ENCODE measurements around the gene EBF3.
A peak's percentile ranks its signal among the peaks of the same experiment; 100 is the strongest.

Gene EBF3

GRCh38 chr10:129977794-129978193 lies 13.7 kb upstream of the EBF3 start:
- peaks cover 4% of the 10 kb centered on the region for H3K36me3 Mint-ChIP-seq
- peaks cover 13% of the 10 kb centered on the region for H3K9me3 Mint-ChIP-seq
- H3K27ac Mint-ChIP-seq = no peak overlapping the region
- H3K27me3 Mint-ChIP-seq = peaks cover 58% of the 10 kb centered on the region
- H3K4me3 Mint-ChIP-seq = no peak overlapping the region
- no peaks in the 10 kb centered on the region for H3K4me1 Mint-ChIP-seq

- Mint-ChIP-seq H3K36me3 (no peaks in the 10 kb centered on the region), H3K27ac (no peak overlapping the region), H3K9me3 (no peaks in the 10 kb centered on the region), H3K4me1 (peaks cover 18% of the 10 kb centered on the region), H3K27me3 (peaks cover 56% of the 10 kb centered on the region), H3K4me3 (no peak overlapping the region)
Measured at GRCh38 chr10:129973674-129974059, 9.6 kb upstream of the EBF3 start.

- H3K4me3 Mint-ChIP-seq = no peak overlapping the region
- no peaks in the 10 kb centered on the region for H3K36me3 Mint-ChIP-seq
- H3K27ac Mint-ChIP-seq = no peak overlapping the region
- H3K9me3 Mint-ChIP-seq = no peaks in the 10 kb centered on the region
- peaks cover 18% of the 10 kb centered on the region for H3K4me1 Mint-ChIP-seq
- H3K27me3 Mint-ChIP-seq = peaks cover 53% of the 10 kb centered on the region
Measured at GRCh38 chr10:129972966-129973673, 9.0 kb upstream of the EBF3 start.

GRCh38 chr10:129972145-129972965 lies 8.3 kb upstream of the EBF3 start:
- no peaks in the 10 kb centered on the region for H3K9me3 Mint-ChIP-seq
- H3K4me3 Mint-ChIP-seq = peak overlapping the region; percentile 64
- H3K27ac Mint-ChIP-seq = peak overlapping the region; percentile 26
- H3K27me3 Mint-ChIP-seq = peaks cover 48% of the 10 kb centered on the region
- peaks cover 18% of the 10 kb centered on the region for H3K4me1 Mint-ChIP-seq
- H3K36me3 Mint-ChIP-seq = no peaks in the 10 kb centered on the region

GRCh38 chr10:129971381-129972144 lies 7.5 kb upstream of the EBF3 start:
- Mint-ChIP-seq H3K4me1 (peaks cover 18% of the 10 kb centered on the region), H3K4me3 (peak overlapping the region; percentile 64), H3K36me3 (no peaks in the 10 kb centered on the region), H3K9me3 (no peaks in the 10 kb centered on the region), H3K27ac (peak overlapping the region; percentile 26), H3K27me3 (peaks cover 45% of the 10 kb centered on the region)

- Mint-ChIP-seq H3K27ac (peak overlapping the region; percentile 30), H3K36me3 (no peaks in the 10 kb centered on the region)
Measured at GRCh38 chr10:129970465-129971364, 6.6 kb upstream of the EBF3 start.

GRCh38 chr10:129969911-129970464 lies 5.9 kb upstream of the EBF3 start:
- Mint-ChIP-seq H3K4me1 (peaks cover 18% of the 10 kb centered on the region), H3K9me3 (no peaks in the 10 kb centered on the region)

More at GRCh38 chr10:129970465-129971364, 6.6 kb upstream of the EBF3 start:
- Mint-ChIP-seq H3K27me3 (peaks cover 46% of the 10 kb centered on the region), H3K9me3 (no peaks in the 10 kb centered on the region), H3K4me1 (peaks cover 18% of the 10 kb centered on the region), H3K4me3 (peak overlapping the region; percentile 68)

GRCh38 chr10:129969184-129969910 lies 5.3 kb upstream of the EBF3 start:
- H3K4me3 Mint-ChIP-seq = no peak overlapping the region
- H3K4me1 Mint-ChIP-seq = peaks cover 18% of the 10 kb centered on the region
- H3K9me3 Mint-ChIP-seq = no peaks in the 10 kb centered on the region
- peaks cover 42% of the 10 kb centered on the region for H3K27me3 Mint-ChIP-seq
- no peaks in the 10 kb centered on the region for H3K36me3 Mint-ChIP-seq
- no peak overlapping the region for H3K27ac Mint-ChIP-seq

More at GRCh38 chr10:129969911-129970464, 5.9 kb upstream of the EBF3 start:
- H3K27ac Mint-ChIP-seq = no peak overlapping the region
- no peaks in the 10 kb centered on the region for H3K36me3 Mint-ChIP-seq
- H3K4me3 Mint-ChIP-seq = no peak overlapping the region
- H3K27me3 Mint-ChIP-seq = peaks cover 43% of the 10 kb centered on the region

- H3K4me3 Mint-ChIP-seq = no peak overlapping the region
- H3K9me3 Mint-ChIP-seq = no peaks in the 10 kb centered on the region
- H3K36me3 Mint-ChIP-seq = no peaks in the 10 kb centered on the region
- peaks cover 39% of the 10 kb centered on the region for H3K27me3 Mint-ChIP-seq
- peaks cover 18% of the 10 kb centered on the region for H3K4me1 Mint-ChIP-seq
- H3K27ac Mint-ChIP-seq = no peak overlapping the region
Measured at GRCh38 chr10:129968853-129969183, 4.7 kb upstream of the EBF3 start.

- Mint-ChIP-seq H3K9me3 (no peaks in the 10 kb centered on the region), H3K36me3 (no peaks in the 10 kb centered on the region), H3K4me3 (no peak overlapping the region), H3K4me1 (peaks cover 20% of the 10 kb centered on the region), H3K27me3 (peaks cover 36% of the 10 kb centered on the region), H3K27ac (no peak overlapping the region)
Measured at GRCh38 chr10:129968020-129968852, 4.2 kb upstream of the EBF3 start.

- no peak overlapping the region for H3K4me3 Mint-ChIP-seq
- H3K27ac Mint-ChIP-seq = no peak overlapping the region
- peaks cover 39% of the 10 kb centered on the region for H3K27me3 Mint-ChIP-seq
- H3K36me3 Mint-ChIP-seq = no peaks in the 10 kb centered on the region
- H3K9me3 Mint-ChIP-seq = no peaks in the 10 kb centered on the region
- peaks cover 26% of the 10 kb centered on the region for H3K4me1 Mint-ChIP-seq
Measured at GRCh38 chr10:129967579-129968019, 3.5 kb upstream of the EBF3 start.

GRCh38 chr10:129966889-129967578 lies 3.0 kb upstream of the EBF3 start:
- peaks cover 27% of the 10 kb centered on the region for H3K4me1 Mint-ChIP-seq
- no peaks in the 10 kb centered on the region for H3K9me3 Mint-ChIP-seq
- no peaks in the 10 kb centered on the region for H3K36me3 Mint-ChIP-seq
- H3K4me3 Mint-ChIP-seq = no peak overlapping the region
- H3K27me3 Mint-ChIP-seq = peaks cover 43% of the 10 kb centered on the region
- H3K27ac Mint-ChIP-seq = no peak overlapping the region

- H3K36me3 Mint-ChIP-seq = no peaks in the 10 kb centered on the region
- no peaks in the 10 kb centered on the region for H3K9me3 Mint-ChIP-seq
- H3K27ac Mint-ChIP-seq = peak overlapping the region; percentile 30
- peaks cover 25% of the 10 kb centered on the region for H3K4me1 Mint-ChIP-seq
- peaks cover 44% of the 10 kb centered on the region for H3K27me3 Mint-ChIP-seq
- no peak overlapping the region for H3K4me3 Mint-ChIP-seq
Measured at GRCh38 chr10:129966370-129966888, 2.4 kb upstream of the EBF3 start.

All from activated naive CD4-positive, alpha-beta T cell treated with anti-CD3 and anti-CD28 coated beads, Interleukin-2, amount 50 U/mL, for 24 hours (primary cell).